ENCODE results near the gene ATAD2B.

ATAD2B gene

GRCh38 chr2:23839919-23840578 lies 86.9 kb downstream of the ATAD2B start:
- no peaks in the 10 kb centered on the region for H3K27me3 ChIP-seq
- H3K4me3 ChIP-seq (ENCODE audit: low read depth in 1 of 2, low read length in 1 of 2) = no peak overlapping the region
- peaks cover 12% of the 10 kb centered on the region for H3K36me3 ChIP-seq
- no peak for TF ChIP-seq CTCF (IDR thresholded peaks at IDR 0.05)
- no peak overlapping the region for H3K27ac ChIP-seq
- H3K9me3 ChIP-seq = no peaks in the 10 kb centered on the region
- no peaks in the 10 kb centered on the region for H3K4me1 ChIP-seq (ENCODE audit: control insufficient read depth in 1 of 2, insufficient read depth in 1 of 2, low read depth in 1 of 2, low read length in 1 of 2)

- Histone ChIP-seq H3K4me1 (ENCODE audit: control insufficient read depth in 1 of 2, insufficient read depth in 1 of 2, low read depth in 1 of 2, low read length in 1 of 2) (no peaks in the 10 kb centered on the region), H3K4me3 (ENCODE audit: low read depth in 1 of 2, low read length in 1 of 2) (no peak overlapping the region), H3K9me3 (no peaks in the 10 kb centered on the region), H3K27ac (no peak overlapping the region), H3K27me3 (no peaks in the 10 kb centered on the region), H3K36me3 (peaks cover 12% of the 10 kb centered on the region)
- TF ChIP-seq CTCF (IDR thresholded peaks at IDR 0.05) = no peak
These were observed 87.9 kb downstream of the ATAD2B start for GRCh38 chr2:23838996-23839395.

- Histone ChIP-seq H3K27me3 (no peaks in the 10 kb centered on the region), H3K4me1 (ENCODE audit: control insufficient read depth in 1 of 2, insufficient read depth in 1 of 2, low read depth in 1 of 2, low read length in 1 of 2) (no peaks in the 10 kb centered on the region), H3K9me3 (no peaks in the 10 kb centered on the region), H3K36me3 (peaks cover 12% of the 10 kb centered on the region), H3K27ac (no peak overlapping the region), H3K4me3 (ENCODE audit: low read depth in 1 of 2, low read length in 1 of 2) (no peak overlapping the region)
- no peak for TF ChIP-seq CTCF (IDR thresholded peaks at IDR 0.05)
These were observed 88.3 kb downstream of the ATAD2B start for GRCh38 chr2:23838581-23838980.

GRCh38 chr2:23837871-23838270 lies 89.1 kb downstream of the ATAD2B start:
- no peaks in the 10 kb centered on the region for H3K4me1 ChIP-seq (ENCODE audit: control insufficient read depth in 1 of 2, insufficient read depth in 1 of 2, low read depth in 1 of 2, low read length in 1 of 2)
- no peaks in the 10 kb centered on the region for H3K9me3 ChIP-seq
- no peaks in the 10 kb centered on the region for H3K27me3 ChIP-seq
- peaks cover 12% of the 10 kb centered on the region for H3K36me3 ChIP-seq
- TF ChIP-seq CTCF (IDR thresholded peaks at IDR 0.05) = no peak
- no peak overlapping the region for H3K27ac ChIP-seq
- H3K4me3 ChIP-seq (ENCODE audit: low read depth in 1 of 2, low read length in 1 of 2) = no peak overlapping the region

GRCh38 chr2:23836971-23837565 lies 89.9 kb downstream of the ATAD2B start:
- Histone ChIP-seq H3K27ac (no peak overlapping the region), H3K9me3 (no peaks in the 10 kb centered on the region), H3K36me3 (peaks cover 12% of the 10 kb centered on the region), H3K4me3 (ENCODE audit: low read depth in 1 of 2, low read length in 1 of 2) (no peak overlapping the region), H3K4me1 (ENCODE audit: control insufficient read depth in 1 of 2, insufficient read depth in 1 of 2, low read depth in 1 of 2, low read length in 1 of 2) (no peaks in the 10 kb centered on the region), H3K27me3 (no peaks in the 10 kb centered on the region)
- TF ChIP-seq CTCF (IDR thresholded peaks at IDR 0.05) = no peak

All from neutrophil (primary cell).